HEK293 (cell line): Measurements from ENCODE around the gene MYH11.

Source experiments
- HOXD13 ChIP-seq: sonication (generic); formaldehyde crosslinking; IDR thresholded peaks from 2 replicates; pipeline ENCODE4 v1.8.0; 2022; ENCODE audit warnings: missing genetic modification reagents, borderline replicate concordance
- MZF1 ChIP-seq: fragments of 450-650 bp; formaldehyde crosslinking; IDR thresholded peaks from 2 replicates; pipeline ENCODE4 v1.5.1; 2017; ENCODE audit warnings: missing biosample characterization, missing genetic modification characterization, borderline replicate concordance
- YY1 ChIP-seq: fragments of 450-650 bp; formaldehyde crosslinking; IDR thresholded peaks from 2 replicates; pipeline ENCODE4 v1.5.1; 2018; ENCODE audit warnings: missing biosample characterization, missing genetic modification characterization
- ZIC2 ChIP-seq: fragments of 450-650 bp; formaldehyde crosslinking; IDR thresholded peaks from 2 replicates; pipeline ENCODE4 v1.5.1; 2016; ENCODE audit warnings: missing biosample characterization, missing genetic modification characterization
- ZNF146 ChIP-seq: fragments of 450-650 bp; formaldehyde crosslinking; IDR thresholded peaks from 2 replicates; pipeline ENCODE4 v1.5.1; 2016; ENCODE audit warnings: missing biosample characterization, missing genetic modification characterization
- ZNF274 ChIP-seq, 2 experiments: fragments of 200-500 bp in 1 of 2; fragments of 450-650 bp in 1 of 2; sonication (Bioruptor generic) in 1 of 2; formaldehyde crosslinking in 1 of 2; IDR thresholded peaks; 2 replicates each; pipeline versions ENCODE4 v1.5.1 to v1.6.1; 2014 to 2016; ENCODE audit warnings: borderline replicate concordance in 1 of 2, inconsistent platforms in 1 of 2, low read length in 1 of 2, missing biosample characterization in 1 of 2, missing genetic modification characterization in 1 of 2
- ZNF302 ChIP-seq: fragments of 450-650 bp; formaldehyde crosslinking; IDR thresholded peaks from 2 replicates; pipeline ENCODE4 v1.5.1; 2016; ENCODE audit warnings: missing biosample characterization, missing genetic modification characterization, low read depth
- ZSCAN30 ChIP-seq: fragments of 450-650 bp; IDR thresholded peaks from 2 replicates; pipeline ENCODE4 v1.5.1; 2018; ENCODE audit warnings: missing biosample characterization, mild to moderate bottlenecking, missing genetic modification characterization, moderate library complexity
- TF ChIP-seq, protein P1 (sequence below): fragments of 450-650 bp; formaldehyde crosslinking; IDR thresholded peaks from 2 replicates; pipeline ENCODE4 v1.5.1; 2016; ENCODE audit warnings: missing biosample characterization, missing genetic modification characterization
- TF ChIP-seq, protein P2 (sequence below): fragments of 450-650 bp; formaldehyde crosslinking; IDR thresholded peaks from 2 replicates; pipeline ENCODE4 v1.5.1; 2016; ENCODE audit warnings: missing biosample characterization, missing genetic modification characterization
- TF ChIP-seq, protein P3 (sequence below): fragments of 450-650 bp; formaldehyde crosslinking; IDR thresholded peaks from 2 replicates; pipeline ENCODE4 v1.5.1; 2016; ENCODE audit warnings: missing biosample characterization, missing genetic modification characterization
- TF ChIP-seq, protein P4 (sequence below): fragments of 450-650 bp; formaldehyde crosslinking; IDR thresholded peaks from 2 replicates; pipeline ENCODE4 v1.5.1; 2016; ENCODE audit warnings: missing biosample characterization, missing genetic modification characterization
- TF ChIP-seq, protein P5 (sequence below): fragments of 450-650 bp; formaldehyde crosslinking; IDR thresholded peaks from 2 replicates; pipeline ENCODE4 v1.5.1; 2016; ENCODE audit warnings: missing biosample characterization, missing genetic modification characterization, low read depth
- TF ChIP-seq, protein P6 (sequence below): fragments of 450-650 bp; formaldehyde crosslinking; IDR thresholded peaks from 2 replicates; pipeline ENCODE4 v1.5.1; 2016; ENCODE audit warnings: missing biosample characterization, missing genetic modification characterization, low read depth

DNA sequence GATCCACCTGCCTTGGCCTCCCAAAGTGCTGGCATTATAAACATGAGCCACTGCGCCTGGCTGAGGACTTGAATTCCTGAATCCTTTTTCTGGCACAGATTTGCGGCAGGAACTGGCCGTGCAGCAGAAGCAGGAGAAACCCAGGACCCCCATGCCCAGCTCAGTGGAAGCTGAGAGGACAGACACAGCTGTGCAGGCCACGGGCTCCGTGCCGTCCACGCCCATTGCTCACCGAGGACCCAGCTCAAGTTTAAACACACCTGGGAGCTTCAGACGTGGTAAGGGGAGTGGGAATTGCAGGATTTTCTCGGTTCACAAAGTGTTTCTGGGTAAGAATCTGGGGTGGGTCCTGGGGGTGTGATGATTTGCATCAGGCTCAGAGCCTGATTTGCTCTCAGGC is 165.8 kb downstream of the MYH11 start:
- TF ChIP-seq, protein P1, sequence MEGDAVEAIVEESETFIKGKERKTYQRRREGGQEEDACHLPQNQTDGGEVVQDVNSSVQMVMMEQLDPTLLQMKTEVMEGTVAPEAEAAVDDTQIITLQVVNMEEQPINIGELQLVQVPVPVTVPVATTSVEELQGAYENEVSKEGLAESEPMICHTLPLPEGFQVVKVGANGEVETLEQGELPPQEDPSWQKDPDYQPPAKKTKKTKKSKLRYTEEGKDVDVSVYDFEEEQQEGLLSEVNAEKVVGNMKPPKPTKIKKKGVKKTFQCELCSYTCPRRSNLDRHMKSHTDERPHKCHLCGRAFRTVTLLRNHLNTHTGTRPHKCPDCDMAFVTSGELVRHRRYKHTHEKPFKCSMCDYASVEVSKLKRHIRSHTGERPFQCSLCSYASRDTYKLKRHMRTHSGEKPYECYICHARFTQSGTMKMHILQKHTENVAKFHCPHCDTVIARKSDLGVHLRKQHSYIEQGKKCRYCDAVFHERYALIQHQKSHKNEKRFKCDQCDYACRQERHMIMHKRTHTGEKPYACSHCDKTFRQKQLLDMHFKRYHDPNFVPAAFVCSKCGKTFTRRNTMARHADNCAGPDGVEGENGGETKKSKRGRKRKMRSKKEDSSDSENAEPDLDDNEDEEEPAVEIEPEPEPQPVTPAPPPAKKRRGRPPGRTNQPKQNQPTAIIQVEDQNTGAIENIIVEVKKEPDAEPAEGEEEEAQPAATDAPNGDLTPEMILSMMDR (tag by site-specific recombination): no peak
- TF ChIP-seq, protein P2, sequence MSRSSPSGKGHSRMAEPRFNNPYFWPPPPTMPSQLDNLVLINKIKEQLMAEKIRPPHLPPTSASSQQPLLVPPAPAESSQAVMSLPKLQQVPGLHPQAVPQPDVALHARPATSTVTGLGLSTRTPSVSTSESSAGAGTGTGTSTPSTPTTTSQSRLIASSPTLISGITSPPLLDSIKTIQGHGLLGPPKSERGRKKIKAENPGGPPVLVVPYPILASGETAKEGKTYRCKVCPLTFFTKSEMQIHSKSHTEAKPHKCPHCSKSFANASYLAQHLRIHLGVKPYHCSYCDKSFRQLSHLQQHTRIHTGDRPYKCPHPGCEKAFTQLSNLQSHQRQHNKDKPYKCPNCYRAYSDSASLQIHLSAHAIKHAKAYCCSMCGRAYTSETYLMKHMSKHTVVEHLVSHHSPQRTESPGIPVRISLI (tag by site-specific recombination): no peak
- no peak for TF ChIP-seq HOXD13 (CRISPR knock-in tag)
- TF ChIP-seq, protein P3, sequence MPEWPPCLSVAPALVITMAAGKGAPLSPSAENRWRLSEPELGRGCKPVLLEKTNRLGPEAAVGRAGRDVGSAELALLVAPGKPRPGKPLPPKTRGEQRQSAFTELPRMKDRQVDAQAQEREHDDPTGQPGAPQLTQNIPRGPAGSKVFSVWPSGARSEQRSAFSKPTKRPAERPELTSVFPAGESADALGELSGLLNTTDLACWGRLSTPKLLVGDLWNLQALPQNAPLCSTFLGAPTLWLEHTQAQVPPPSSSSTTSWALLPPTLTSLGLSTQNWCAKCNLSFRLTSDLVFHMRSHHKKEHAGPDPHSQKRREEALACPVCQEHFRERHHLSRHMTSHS (tag by site-specific recombination): no peak
- TF ChIP-seq ZSCAN30 (tag by site-specific recombination): no peak
- no peak for TF ChIP-seq YY1 (tag by site-specific recombination)
- no peak for TF ChIP-seq ZNF302
- TF ChIP-seq, protein P4, sequence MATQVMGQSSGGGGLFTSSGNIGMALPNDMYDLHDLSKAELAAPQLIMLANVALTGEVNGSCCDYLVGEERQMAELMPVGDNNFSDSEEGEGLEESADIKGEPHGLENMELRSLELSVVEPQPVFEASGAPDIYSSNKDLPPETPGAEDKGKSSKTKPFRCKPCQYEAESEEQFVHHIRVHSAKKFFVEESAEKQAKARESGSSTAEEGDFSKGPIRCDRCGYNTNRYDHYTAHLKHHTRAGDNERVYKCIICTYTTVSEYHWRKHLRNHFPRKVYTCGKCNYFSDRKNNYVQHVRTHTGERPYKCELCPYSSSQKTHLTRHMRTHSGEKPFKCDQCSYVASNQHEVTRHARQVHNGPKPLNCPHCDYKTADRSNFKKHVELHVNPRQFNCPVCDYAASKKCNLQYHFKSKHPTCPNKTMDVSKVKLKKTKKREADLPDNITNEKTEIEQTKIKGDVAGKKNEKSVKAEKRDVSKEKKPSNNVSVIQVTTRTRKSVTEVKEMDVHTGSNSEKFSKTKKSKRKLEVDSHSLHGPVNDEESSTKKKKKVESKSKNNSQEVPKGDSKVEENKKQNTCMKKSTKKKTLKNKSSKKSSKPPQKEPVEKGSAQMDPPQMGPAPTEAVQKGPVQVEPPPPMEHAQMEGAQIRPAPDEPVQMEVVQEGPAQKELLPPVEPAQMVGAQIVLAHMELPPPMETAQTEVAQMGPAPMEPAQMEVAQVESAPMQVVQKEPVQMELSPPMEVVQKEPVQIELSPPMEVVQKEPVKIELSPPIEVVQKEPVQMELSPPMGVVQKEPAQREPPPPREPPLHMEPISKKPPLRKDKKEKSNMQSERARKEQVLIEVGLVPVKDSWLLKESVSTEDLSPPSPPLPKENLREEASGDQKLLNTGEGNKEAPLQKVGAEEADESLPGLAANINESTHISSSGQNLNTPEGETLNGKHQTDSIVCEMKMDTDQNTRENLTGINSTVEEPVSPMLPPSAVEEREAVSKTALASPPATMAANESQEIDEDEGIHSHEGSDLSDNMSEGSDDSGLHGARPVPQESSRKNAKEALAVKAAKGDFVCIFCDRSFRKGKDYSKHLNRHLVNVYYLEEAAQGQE (tag by site-specific recombination): no peak
- TF ChIP-seq MZF1 (tag by site-specific recombination): no peak
- no peak for TF ChIP-seq ZIC2 (tag by site-specific recombination)
- TF ChIP-seq, protein P5, sequence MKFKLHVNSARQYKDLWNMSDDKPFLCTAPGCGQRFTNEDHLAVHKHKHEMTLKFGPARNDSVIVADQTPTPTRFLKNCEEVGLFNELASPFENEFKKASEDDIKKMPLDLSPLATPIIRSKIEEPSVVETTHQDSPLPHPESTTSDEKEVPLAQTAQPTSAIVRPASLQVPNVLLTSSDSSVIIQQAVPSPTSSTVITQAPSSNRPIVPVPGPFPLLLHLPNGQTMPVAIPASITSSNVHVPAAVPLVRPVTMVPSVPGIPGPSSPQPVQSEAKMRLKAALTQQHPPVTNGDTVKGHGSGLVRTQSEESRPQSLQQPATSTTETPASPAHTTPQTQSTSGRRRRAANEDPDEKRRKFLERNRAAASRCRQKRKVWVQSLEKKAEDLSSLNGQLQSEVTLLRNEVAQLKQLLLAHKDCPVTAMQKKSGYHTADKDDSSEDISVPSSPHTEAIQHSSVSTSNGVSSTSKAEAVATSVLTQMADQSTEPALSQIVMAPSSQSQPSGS (tag by site-specific recombination): no peak
- no peak for TF ChIP-seq ZNF274 (IDR thresholded peaks at IDR 0.05; ENCODE audit: low read length)
- TF ChIP-seq ZNF274 (tag by site-specific recombination; IDR thresholded peaks at IDR 0.05; ENCODE audit: borderline replicate concordance): no peak
- TF ChIP-seq, protein P6, sequence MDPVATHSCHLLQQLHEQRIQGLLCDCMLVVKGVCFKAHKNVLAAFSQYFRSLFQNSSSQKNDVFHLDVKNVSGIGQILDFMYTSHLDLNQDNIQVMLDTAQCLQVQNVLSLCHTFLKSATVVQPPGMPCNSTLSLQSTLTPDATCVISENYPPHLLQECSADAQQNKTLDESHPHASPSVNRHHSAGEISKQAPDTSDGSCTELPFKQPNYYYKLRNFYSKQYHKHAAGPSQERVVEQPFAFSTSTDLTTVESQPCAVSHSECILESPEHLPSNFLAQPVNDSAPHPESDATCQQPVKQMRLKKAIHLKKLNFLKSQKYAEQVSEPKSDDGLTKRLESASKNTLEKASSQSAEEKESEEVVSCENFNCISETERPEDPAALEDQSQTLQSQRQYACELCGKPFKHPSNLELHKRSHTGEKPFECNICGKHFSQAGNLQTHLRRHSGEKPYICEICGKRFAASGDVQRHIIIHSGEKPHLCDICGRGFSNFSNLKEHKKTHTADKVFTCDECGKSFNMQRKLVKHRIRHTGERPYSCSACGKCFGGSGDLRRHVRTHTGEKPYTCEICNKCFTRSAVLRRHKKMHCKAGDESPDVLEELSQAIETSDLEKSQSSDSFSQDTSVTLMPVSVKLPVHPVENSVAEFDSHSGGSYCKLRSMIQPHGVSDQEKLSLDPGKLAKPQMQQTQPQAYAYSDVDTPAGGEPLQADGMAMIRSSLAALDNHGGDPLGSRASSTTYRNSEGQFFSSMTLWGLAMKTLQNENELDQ (tag by site-specific recombination): no peak
- TF ChIP-seq ZNF146: no peak
